ENCODE data around the gene YOD1.

DNA sequence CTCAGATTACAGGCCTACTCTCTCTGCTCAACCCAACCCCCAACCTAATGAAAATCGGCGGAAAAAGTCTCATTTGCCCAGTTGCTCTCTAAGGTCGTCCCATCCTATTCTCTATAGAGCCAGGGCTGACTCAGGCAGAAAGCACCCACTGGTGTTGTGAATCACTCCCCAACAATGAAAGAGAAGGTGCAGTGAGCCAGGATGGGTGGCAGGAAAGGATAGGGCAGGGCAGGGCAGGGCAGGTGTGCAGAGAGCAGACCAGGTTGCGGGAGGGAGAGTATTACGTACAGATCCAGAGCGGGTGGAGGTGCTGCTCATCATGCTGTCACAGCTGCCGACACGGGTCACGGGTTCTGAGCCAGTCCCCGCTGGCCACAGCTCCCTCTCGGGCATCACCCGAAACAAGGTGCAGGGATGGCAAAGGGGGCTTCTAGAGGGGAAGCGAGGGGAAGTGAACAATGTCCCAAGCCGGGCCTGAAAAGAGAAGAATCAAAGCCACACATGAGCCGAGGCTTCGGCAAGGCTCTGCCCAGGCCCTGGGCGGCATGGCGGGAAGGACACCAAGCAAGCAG lies 23.7 kb downstream of the YOD1 start:
- TF ChIP-seq, protein P1, sequence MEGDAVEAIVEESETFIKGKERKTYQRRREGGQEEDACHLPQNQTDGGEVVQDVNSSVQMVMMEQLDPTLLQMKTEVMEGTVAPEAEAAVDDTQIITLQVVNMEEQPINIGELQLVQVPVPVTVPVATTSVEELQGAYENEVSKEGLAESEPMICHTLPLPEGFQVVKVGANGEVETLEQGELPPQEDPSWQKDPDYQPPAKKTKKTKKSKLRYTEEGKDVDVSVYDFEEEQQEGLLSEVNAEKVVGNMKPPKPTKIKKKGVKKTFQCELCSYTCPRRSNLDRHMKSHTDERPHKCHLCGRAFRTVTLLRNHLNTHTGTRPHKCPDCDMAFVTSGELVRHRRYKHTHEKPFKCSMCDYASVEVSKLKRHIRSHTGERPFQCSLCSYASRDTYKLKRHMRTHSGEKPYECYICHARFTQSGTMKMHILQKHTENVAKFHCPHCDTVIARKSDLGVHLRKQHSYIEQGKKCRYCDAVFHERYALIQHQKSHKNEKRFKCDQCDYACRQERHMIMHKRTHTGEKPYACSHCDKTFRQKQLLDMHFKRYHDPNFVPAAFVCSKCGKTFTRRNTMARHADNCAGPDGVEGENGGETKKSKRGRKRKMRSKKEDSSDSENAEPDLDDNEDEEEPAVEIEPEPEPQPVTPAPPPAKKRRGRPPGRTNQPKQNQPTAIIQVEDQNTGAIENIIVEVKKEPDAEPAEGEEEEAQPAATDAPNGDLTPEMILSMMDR (IDR thresholded peaks at IDR 0.05; ENCODE audit: low read depth, low read length) = no peak
- TF ChIP-seq MYC (IDR thresholded peaks at IDR 0.05; ENCODE audit: low read depth, low read length) = no peak
- no peak for TF ChIP-seq POLR2A (IDR thresholded peaks at IDR 0.05; ENCODE audit: extremely low read depth, insufficient read length)

Data from NB4 (cell line).